RCC 7860 (cell line): ENCODE results near the gene RPTOR.

Experiments used
- DNase-seq: peaks from one replicate; pipeline ENCODE4 v3.0.0-alpha.2; 2015; ENCODE audit warnings: low spot score
- FAIRE-seq: peaks from 2 replicates; lab custom pipeline; 2012; peaks lifted over from hg19 to GRCh38; lab: Jason Lieb, UNC

RPTOR gene

DNA sequence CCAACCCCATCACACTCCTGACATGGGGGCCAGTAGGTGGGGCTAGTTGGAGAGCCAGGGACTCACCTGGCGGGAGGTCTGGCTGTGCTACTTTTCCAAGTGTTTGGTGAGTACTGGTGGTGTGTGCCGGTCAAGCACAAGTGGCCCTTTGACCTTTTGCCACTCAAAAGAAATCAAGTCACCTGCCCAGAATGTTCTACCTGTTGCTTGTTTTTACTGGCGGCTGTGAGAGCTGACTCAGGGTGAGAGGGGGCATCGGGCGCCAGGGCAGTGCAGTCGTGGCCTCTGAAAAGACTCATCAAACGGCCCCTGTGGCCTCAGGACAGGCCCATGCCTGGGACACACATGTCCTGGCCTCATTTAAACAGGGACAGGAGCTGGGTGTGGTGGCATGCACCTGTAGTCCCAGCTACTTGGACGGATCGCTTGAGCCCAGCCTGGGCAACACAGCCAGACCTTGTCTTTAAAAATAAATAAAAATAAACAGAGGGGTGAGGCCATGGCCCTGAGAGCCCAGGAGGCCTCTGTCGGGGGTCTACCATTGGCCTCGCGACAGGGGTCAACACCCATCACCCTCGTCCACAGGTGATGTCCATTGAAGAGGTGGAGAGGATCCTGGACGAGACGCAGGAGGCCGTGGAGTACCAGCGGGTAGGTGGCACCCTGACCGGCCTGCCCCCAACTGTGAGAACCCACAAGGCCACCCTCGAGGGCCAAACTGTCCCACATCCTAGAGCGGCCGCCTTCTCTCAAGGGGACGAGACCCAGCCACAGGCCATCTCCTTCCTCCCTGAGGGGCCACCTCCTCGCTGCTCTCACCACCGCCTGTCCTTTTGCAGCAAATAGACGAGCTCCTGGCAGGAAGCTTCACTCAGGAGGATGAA, 452.0 kb downstream of the RPTOR start:
- DNase-seq (no peak), FAIRE-seq (no peak)

DNA sequence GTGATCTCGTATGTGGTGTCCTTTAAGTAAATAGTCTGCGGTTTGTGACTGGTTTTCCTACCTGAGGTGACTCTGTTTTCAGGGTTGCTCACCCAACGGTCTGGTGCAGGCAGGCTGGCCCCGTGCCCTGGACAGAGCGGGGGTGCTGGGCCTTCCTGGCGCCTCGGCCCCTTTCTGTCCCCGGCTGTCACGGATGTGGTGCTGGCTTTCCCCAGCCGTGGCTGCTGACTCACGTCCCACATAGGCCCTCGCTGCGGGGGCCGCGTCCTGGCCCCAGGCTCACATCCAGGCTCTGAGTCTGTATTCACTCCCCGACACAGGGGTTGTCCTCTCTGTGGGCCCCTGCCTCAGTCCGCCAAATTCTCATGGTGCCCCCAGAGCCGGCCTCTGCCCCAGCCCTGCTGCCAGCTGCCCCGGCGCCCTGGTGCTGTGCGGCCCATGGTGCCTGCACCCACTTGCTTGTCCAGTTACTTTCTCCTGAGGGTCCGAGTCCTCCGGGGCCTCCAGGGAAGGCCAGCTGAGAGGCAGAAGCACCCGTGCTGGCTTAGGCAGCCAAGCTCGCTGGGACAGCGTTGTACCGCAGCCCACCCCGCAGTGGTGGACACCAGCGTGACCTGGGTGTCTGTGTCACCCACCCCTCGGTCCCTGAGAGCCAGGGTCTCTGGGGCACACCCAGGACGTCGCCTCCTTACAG, 452.9 kb downstream of the RPTOR start:
- DNase-seq (peak; percentile 97), FAIRE-seq (peak; percentile 95)

DNA sequence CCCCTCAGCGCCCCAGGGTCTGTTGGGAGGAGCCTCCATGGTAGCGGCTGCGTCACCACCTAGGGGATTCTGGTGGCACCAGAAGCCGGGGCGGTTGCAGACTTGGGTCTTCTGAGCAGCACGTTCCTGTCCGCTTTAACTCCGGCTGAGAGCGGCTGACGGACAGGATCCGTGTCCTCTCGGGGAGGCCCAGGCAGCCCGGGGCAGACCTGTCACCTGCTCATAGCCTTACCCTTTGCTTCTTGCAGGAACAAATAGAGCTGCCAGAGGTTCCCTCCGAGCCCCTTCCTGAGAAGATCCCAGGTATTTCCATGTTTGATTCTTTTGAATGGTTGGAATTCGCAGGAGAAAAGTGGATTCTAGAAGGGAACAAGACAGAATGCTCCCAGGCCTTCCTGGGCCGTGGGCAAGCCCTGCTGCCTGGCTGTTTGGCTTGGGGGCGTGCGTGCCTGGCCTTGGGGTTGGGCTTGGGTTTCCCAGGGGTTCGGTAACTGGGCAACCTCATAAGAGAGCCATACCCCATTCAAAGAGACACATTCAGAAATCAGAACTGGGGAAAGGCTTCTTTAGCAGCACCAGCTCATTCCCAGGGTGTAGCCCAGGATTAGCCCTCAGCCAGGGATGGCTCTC, 453.6 kb downstream of the RPTOR start:
- FAIRE-seq = no peak
- DNase-seq = no peak

DNA sequence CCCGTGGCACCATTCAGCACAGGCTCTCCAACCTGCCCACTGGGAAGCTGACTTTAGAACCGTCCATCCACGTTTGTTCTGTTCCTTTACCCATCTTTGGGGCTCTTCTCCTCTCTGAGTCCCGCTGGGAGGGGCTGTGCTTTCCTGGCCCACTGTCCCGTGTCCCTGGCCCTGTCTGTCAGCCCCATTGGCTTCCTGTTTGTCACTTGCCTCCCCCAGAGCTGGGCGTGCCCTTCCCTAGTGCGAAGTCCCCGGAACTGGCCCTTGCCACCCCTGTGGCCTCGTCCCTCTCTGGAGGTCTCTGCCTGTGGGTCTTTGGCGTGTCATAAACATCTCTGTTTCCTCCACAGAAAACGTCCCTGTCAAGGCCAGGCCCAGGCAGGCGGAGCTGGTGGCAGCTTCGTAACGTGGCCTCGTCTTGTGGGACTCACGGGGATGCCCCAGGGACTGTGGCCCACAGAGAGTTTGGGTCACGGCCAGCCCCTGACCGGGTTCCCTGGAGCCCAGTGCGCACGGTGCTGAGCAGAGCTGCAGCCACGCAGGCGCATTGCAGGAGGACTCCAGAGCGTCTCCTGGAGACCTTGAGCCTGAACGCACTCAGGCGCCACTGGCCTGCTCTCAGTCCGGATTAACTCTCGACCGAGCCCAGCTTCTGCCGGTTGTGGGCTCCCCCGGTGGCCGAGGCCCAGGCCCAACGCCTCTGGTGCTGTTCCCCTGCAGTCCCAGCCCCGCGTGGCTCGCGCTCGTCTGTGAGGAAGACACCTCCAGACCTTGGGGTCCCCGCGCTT, 454.3 kb downstream of the RPTOR start:
- FAIRE-seq (no peak), DNase-seq (no peak)

DNA sequence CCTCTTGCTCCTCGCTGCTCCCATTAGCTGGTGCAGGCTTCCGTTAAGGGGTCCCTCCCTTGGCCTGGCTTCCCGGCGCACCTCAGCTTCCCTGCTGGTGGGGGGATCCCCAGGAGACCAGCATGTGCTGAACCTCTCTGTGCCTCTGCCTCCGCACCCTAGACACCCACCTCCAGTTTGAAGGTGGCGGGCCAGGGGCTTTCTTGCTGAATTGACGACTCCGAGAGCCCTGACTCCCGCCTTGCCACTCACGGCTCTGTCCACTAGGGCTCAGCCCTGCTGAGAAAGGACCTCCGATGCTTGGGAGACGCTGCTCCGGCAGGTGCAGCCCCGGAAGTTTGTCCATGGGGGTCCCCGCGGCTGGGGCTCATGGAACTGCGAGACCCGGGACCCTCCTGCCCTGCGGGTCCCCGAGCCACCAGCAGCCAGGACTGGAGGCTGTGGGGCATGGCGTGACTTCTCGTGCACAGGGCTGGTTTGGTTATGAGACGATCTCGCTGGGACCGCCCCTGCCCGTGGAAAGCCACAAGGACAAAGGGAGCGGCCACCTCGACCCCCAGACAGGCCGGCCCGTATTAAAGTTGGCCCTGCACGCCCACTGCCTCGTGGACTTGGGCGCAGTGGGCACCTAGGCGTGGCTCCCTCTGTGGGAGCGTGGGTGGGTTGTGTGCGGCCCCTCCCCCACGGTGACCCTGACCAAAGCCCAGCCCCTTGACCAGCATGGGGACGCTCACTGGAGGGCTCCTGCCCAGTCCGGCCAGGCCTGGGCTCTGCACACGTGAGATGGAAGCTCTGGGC, 455.1 kb downstream of the RPTOR start:
- FAIRE-seq (no peak), DNase-seq (no peak)

DNA sequence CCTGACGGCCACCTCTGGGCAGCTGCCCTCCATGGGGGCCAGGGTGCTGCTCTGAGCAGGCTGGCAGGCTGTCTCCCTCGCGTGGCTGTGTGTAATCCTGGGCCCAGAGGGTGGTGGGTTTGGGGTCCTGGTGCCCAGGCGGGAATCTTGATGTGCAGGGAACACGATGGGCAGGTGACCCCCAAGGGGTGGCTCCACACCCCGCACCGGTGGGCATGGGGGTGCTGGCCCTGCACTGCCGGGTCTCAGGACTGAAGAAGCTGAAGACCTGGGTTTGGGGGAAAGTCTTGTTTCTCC, 455.6 kb downstream of the RPTOR start:
- no peak for FAIRE-seq
- no peak for DNase-seq

DNA sequence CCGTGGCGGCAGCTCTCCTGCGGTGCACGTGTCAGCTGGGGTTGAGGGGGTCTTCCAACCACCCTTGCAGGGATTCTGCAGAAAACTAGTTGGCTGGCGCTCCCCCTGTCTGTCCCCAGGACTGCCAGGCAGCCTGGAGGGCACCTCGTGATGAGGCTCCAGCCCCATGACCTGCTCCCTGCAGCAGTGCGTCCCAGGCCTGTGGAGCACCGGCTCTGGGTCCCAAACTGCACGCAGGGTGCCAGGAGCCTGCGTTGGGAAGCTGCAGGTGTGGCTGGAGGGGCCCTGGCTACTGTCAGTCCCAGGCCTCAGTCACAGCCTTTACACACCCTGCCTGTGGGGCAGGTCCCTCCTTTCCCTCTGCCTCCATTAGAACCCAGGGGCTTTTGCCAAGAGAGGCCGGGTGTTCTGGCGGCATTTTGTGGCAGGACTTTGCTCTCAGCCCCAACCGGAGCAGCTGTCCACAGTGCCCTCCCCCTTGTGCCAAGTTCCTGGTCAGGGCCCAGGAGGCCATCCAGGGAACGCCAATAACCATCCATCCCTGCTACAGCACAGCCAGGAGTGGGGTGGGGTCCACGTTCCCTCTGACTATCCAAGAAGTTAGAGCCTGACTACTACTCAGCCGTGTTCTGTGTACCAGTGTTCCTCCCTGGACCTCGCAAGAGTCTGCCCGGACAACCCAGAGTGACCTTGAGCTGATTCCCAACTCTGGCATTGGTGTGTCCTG, 456.2 kb downstream of the RPTOR start:
- DNase-seq = no peak
- FAIRE-seq = no peak

DNA sequence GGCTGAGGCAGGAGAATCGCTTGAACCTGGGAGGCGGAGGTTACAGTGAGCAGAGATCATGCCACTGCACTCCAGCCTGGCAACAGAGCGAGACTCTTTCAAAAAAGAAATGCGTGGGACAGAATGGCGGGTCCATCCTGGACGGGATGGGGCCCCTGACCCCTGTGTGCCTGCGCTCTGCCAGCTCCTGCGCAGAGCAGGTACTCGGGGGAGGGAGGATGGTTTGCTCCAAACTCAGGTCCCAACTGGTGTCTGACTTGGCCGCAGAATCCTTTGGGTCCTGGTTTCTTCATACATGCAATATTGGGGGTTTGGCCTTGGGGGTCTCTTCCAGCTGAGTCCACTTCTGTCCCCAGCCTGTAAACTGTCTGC, 457.4 kb downstream of the RPTOR start:
- DNase-seq = no peak
- no peak for FAIRE-seq

DNA sequence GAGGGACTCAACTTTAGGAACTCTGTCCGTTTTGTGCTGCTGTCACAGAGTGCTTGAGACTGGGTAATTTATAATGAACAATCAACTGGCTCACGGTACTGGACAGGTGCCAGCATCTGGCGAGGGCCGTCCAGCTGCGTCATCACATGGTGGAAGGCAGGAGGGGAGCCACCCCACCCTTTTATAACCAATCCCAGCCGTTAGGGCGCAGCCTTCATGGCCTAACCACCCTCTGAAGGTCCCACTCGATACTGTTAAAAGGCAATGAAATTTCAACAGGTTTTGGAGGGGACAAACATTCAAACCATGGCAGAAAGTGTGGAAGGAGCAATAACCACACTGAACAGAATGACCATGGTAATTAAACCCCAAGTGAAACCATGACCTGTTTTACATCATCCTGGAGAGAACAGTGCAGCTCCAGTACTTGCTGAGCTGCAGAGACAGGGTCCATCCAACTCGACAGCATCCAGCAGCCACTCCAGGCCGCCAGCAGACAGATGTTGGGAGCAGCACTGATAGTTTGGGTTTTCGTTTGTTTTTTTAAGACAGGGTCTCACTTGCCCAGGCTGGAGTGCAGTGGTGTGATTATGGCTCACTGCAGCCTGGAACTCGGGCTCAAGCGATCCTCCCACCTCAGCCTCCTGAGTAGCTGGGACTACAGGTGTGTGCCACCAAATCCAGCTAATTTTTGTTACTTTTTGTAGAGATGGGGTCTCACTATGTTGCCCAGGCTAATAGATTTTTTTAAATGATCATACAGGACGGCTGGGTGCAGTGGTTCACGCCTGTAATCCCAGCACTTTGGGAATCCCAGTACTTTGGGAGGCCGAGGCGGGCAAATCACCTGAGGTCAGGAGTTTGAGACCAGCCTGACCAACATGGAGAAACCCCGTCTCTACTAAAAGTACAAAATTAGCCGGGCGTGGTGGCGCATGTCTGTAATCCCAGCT, 458.0 kb downstream of the RPTOR start:
- DNase-seq (peak; percentile 48), FAIRE-seq (peak; percentile 7)

DNA sequence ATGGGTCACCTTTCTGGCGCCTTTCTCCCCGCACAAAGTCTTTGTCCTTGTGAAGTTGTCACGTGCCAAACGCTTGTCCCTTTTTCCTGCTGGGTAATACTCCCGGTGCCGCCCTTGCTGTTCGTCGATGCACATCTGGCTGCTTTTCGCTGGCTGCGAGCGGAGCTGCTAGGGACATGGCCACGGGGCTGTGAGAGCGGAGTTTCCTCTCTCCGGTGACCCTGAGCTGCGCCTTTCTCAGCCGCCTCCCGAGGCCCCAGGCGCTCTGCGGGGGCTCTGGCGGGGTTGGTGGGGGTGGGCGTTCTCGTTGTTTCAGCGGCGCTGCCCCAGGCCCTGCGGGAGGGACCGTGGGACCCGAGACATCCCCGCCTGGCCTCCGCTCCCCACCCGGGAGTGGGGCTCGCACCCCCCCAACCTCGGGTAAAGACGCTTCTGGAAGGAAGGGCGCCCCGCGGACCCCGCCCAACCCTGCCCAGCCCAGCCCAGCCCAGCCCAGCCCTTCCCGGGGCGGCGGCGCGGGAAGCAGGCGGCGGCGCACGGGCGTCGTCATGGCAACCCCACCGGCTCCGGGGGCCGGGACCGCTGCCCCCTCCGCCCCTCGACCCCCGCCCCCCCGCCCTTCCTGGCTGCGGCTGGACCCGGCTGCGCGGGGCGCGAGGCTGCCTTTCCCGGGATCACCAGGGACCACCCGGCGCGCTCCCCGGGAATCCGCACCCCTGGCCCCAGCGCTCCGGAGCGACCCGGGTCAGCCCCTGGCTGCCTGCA, 459.3 kb downstream of the RPTOR start:
- FAIRE-seq (no peak), DNase-seq (no peak)

DNA sequence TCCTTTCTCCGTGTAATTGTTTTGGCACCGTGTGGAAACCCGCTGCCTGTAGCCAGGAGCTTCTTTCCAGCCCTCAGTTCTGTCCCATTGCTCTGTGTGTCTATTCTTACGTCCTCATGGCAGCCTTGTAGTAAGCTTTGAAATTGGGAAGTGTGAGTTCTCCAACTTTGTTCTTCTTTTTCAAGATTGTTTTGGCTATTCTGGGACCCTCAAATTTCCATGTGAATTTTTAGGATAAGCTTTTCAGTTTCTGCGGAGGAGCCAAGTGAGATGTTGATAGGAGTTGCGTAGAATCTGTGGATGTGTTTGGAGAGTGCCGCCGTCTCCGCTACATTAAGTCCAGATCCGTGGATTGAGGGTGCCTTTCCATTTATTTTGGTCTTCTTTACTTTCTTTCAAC, 462.3 kb downstream of the RPTOR start:
- no peak for DNase-seq
- FAIRE-seq = no peak

DNA sequence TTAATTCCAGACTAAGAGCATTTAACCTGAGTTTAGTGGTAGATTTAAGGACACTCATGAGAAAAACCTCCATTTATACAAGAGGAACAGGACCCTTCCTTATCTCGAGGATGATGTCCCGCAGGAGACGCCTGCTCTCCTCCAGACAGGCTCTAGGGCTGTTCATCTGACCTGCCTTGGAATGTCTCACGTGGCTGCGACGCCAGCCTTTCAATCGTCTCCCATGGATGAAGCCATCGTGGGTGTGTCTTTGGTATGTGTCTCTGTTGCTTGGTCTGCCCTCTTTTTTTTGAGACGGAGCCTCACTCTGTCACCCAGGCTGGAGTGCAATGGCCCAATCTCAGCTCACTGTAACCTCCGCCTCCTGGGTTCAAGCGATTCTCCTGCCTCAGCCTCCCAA, 463.5 kb downstream of the RPTOR start:
- FAIRE-seq = no peak
- DNase-seq = no peak

DNA sequence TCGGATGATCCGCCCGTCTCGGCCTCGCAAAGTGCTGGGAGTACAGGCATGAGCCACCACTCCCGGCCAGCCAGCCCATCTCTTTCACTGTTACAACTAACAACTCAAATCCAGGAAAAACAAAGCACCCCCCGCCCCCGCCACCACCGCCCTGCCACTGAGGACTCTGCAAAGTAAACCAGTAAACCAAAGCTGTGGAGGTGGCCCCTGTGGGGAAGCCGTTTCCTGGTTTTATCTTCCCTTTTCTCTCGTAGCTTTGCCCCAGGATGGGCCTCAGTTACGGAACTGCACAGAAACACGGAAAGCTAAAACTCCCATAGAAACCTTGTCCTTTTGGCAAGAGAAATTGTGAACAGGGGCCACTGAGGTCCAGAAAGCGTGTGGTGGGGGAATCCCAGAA, 464.5 kb downstream of the RPTOR start:
- DNase-seq (no peak), FAIRE-seq (no peak)

DNA sequence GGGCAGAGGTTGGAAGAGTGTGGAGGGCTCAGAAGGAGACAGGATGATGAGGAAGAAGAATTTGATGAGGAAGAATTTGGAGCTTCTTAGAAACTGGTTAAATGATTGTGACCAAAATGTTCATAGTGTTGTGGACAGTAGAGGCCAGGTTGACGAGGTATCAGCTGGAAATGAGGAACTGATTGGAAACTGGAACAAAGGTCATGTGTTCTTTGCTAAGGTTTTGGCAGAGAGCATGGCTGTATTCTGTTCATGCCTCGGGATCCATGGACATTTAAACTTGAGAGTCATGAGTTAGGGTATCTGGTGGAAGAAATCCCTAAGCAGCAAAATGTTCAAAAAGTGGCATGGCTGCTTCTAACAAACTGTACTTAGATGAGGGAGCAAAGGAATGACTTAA, 466.3 kb downstream of the RPTOR start:
- FAIRE-seq = no peak
- DNase-seq = no peak

DNA sequence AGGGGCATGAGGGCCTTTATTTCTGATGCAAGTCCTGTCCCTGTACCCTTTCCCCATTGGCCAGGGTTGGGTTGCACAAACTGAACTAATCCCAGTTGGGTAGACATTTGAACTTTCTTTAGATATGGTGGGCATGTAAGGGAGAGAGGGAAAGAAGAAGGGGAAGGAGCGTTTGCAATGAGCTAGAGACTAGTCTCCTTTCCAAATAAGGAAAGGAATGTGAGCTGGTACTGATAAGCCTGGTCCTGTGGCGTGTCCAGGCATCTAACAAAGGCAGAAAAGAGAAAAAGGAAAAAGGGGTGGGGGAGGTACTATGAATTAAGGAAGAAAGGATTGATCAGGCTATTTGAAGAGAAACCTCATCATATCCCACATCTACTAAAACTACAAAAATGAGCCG, 467.3 kb downstream of the RPTOR start:
- no peak for DNase-seq
- FAIRE-seq = no peak

DNA sequence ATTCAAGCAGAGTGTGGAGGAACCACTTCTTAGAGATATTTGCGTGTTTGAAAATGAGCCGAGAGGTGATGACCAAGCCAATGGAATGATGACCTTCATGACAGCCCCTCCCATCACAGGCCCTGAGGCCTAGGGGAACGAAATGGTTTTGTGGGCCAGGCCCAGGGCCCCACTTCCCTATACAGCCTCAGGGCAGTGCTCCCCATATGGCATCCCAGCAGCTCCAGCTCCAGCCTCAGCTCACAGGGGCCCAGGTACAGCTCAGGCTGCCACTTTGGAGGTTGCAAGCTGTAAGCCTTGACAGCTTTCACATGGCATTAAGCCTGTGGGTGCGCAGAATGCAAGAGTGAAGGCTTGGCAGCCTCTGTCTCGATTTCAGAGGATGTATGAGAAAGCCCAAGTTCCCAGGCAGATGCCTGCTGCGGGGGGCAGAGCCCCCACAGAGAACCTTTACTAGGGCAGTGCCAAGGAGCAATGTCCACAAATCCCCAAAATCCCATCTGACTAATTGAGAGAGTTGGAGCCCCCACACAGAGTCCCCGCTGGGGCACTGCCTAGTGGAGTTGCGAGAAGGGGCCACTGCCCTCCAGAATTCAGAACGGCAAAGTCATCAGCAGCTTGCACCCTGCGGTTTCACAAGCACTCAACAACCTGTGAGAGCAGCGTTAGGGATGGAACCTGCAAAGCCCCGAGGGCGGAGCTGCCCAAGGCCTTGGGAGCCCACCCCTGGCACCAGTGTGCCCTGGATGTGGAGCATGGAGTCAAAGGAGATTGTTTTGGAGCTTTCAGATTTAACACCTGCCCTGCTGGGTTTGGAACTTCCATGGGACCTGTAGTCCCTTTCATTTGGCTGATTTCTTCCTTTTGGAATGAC, 468.2 kb downstream of the RPTOR start:
- FAIRE-seq = no peak
- DNase-seq = no peak

DNA sequence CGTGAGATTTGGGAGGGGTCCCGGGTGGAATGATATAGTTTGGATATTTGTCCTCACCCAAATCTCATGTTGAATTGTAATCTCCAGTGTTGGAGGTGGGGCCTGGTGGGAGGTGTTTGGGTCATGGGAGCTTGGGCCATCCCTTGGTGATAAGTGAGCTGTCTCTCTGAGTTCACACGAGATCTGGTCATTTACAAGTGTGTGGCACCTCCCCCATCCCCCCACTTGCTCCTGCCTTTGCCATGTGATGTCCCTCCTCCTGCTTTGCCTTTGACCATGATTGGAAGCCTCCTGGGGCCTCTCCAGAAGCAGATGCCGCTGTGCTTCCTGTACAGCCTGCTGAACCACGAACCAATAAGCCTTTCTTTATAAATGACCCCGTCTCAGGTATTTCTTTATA, 469.0 kb downstream of the RPTOR start:
- FAIRE-seq = no peak
- DNase-seq = no peak
